PC-3 (cell line): ENCODE data around the gene FARS2.

Source experiments
- CTCF ChIP-seq: fragments of 300-600 bp; sonication (generic); conservative IDR thresholded peaks from 2 replicates; pipeline ENCODE4 v1.5.1; 2017; ENCODE audit warnings: antibody characterized with exemption, low read depth, mild to moderate bottlenecking, low read length
- EZH2 ChIP-seq: fragments of 300-600 bp; sonication (generic); IDR thresholded peaks from one replicate; pipeline ENCODE4 v1.6.1; 2017; ENCODE audit warnings: antibody characterized with exemption, mild to moderate bottlenecking, low read length; ENCODE audit not compliant: unreplicated experiment

DNA sequence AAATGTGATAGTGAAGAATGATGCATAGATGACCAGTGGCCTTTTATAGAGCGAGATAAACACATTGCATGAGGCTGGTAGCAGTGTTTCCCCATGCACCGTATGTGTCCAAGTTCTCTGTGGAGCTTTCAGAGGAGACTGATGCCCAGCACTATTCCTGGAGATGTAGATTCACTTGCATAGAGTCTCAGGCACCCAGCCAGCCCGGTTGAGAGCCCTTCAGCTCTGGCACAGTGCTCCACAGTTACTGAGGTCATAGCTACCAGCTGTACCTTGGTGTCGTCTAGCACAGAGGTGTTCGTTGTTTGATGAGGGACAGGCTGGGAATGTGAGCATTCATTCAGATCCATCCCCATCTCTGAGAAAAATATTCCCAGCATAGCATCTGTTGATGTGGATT lies 328.9 kb downstream of the FARS2 start:
- TF ChIP-seq CTCF, result no peak
- TF ChIP-seq EZH2, result no peak
